ENCODE data around the gene ODAD2.
"Not testable (repeated sequence)": the region's sequence is repeated elsewhere in the genome, so short reads cannot be mapped to it uniquely, and the experiment has no call there.

Gene ODAD2, protein sequence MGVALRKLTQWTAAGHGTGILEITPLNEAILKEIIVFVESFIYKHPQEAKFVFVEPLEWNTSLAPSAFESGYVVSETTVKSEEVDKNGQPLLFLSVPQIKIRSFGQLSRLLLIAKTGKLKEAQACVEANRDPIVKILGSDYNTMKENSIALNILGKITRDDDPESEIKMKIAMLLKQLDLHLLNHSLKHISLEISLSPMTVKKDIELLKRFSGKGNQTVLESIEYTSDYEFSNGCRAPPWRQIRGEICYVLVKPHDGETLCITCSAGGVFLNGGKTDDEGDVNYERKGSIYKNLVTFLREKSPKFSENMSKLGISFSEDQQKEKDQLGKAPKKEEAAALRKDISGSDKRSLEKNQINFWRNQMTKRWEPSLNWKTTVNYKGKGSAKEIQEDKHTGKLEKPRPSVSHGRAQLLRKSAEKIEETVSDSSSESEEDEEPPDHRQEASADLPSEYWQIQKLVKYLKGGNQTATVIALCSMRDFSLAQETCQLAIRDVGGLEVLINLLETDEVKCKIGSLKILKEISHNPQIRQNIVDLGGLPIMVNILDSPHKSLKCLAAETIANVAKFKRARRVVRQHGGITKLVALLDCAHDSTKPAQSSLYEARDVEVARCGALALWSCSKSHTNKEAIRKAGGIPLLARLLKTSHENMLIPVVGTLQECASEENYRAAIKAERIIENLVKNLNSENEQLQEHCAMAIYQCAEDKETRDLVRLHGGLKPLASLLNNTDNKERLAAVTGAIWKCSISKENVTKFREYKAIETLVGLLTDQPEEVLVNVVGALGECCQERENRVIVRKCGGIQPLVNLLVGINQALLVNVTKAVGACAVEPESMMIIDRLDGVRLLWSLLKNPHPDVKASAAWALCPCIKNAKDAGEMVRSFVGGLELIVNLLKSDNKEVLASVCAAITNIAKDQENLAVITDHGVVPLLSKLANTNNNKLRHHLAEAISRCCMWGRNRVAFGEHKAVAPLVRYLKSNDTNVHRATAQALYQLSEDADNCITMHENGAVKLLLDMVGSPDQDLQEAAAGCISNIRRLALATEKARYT

DNA sequence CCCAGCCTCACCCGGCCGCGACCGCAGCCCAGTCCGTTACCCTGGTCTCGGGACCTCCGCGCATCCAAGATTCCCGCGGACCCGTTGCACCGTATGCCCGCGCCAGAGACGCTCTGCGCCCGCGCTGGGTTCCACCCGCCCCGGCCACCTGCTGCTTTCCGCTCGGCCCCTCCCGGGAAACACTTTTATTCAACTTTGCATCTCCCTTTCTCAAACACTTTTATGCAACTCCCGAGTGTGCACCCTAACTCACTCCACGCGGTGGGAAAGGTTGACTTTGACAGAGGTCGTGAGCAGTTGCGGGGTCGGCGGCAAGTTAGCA lies at the start of gene ODAD2:
ODAD2 (minus strand) TSS at position 126 of the 322 bp plus-strand sequence. CDS start 3,937 bp downstream, outside the sequence.
- no peak for DNase-seq (ENCODE audit: low read depth, low spot score)
- H3K27ac ChIP-seq, result no peak within 1 kb of the TSS

- no peak for DNase-seq (ENCODE audit: low read depth, low spot score)
- no peak overlapping the region for H3K27ac ChIP-seq
Observed at GRCh38 chr10:28047061-28047460, 48.2 kb upstream of the ODAD2 start.

DNA sequence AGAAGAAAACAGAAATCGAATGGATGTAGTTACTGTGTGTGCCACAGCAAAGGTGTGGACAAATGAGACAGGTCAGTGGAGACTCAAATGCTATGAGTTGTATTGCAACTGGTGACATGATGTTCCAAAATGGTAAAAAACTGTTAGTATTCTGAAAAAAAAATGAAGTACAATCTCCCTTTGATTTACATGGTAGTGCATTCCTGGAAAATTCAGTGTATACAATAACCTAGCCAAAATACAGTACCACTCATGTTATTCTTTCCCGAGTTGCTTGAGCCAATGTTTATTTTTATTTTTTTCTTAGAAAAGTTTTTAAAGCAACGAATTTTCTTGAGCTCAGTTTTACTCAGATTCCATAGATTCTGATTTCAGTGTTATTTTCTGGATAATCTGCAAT lies 47.7 kb upstream of the ODAD2 start:
- DNase-seq (ENCODE audit: low read depth, low spot score), result no peak
- H3K27ac ChIP-seq, result no peak overlapping the region

DNA sequence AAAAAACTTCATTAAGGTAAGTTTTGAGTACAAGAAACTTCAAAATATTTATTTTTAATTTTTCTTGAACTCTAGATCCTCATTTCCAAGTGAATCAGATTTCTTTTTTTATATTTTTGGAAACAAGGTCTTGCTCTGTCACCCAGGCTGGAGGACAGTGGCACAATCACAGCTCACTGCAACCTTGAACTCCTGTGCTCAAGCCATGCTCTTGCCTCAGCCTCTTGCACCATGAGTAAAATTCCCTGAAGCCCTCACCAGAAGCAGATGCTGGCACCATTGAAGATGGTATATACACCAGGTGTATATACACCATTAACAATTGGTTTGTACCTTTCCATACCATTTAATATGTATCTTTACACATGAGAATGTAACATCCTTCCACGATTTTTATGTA lies 45.1 kb upstream of the ODAD2 start:
- no peak overlapping the region for H3K27ac ChIP-seq
- no peak for DNase-seq (ENCODE audit: low read depth, low spot score)

GRCh38 chr10:28036587-28036986 lies 37.7 kb upstream of the ODAD2 start:
- DNase-seq (ENCODE audit: low read depth, low spot score), result no peak
- H3K27ac ChIP-seq, result no peak overlapping the region

DNA sequence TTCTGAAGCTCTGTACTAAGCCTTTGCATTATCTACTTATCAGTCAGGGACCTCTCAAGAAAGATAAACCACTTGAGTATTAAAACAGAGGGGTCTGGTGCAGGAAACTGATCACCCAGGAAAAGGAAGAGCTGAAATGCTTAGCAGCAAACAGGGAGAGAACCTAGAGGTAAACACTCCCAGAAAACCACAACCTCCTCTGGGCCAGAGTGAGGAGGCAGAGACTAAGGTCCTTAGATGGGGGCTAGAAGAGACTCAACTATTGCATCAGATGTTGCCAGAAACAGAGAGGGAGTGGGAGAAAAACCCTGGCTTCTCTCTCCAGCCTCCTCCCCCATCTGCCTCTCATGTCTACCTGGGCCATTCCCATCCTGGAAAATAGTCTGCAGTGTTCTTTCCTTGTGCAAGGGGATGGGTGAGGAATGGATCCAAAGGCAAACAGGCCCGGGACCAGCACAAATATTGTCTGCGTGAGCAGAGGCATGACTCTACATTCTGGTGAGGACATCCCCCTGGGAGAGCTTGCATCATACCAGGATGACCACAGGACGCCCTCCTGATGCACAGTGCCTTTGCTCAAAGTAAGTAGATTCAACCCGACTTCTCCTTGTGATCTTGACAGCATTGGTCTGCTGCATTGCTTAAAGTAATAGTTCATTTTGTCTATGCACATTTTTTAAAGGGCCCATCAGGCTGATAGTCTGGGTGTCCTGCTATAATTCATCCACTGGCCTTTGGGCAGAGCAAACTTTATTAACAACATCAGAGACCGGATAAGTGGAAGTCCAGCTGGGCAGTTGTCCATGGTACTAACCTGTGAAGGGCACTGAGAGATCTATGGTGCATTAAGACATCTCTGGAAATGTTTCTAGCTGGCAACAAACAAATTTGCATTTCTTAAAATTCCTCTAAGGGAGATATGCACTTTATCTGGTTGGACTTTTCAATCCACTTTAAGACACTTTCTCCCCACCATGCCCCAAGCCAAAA lies 22.4 kb upstream of the ODAD2 start:
- no peak for DNase-seq (ENCODE audit: low read depth, low spot score)
- no peak overlapping the region for H3K27ac ChIP-seq

- H3K27ac ChIP-seq, result no peak overlapping the region
- no peak for DNase-seq (ENCODE audit: low read depth, low spot score)
Observed at GRCh38 chr10:28020080-28020860, 21.4 kb upstream of the ODAD2 start.

- DNase-seq (ENCODE audit: low read depth, low spot score), result no peak
- H3K27ac ChIP-seq, result no peak overlapping the region
Observed at GRCh38 chr10:28014651-28015050, 15.8 kb upstream of the ODAD2 start.

DNA sequence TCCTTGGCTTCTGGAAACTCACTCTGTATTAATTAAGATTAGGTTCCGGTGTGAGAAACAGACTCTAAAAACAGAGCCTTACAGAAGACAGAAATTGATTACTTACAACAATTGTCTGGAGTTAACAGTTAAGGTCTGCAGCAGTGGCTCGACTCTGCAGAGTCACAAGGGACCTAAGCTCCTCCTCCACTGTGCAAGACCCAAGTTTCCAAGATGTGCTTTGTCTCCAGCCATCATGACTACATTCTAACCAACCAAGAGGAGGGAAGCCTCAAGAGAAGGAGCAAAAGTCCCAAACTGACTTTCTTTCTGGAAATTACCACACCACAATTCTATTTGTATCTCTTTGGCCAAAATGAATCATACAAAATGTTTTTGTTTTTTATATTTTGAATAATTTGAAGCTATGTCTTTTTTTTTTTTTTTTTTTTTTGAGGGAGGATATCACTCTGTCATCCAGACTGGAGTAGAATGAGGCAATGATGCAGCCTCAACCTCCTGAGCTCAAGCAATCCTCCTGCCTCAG lies 14.2 kb upstream of the ODAD2 start:
- no peak for DNase-seq (ENCODE audit: low read depth, low spot score)
- no peak overlapping the region for H3K27ac ChIP-seq

GRCh38 chr10:28010821-28011220 lies 11.9 kb upstream of the ODAD2 start:
- no peak for DNase-seq (ENCODE audit: low read depth, low spot score)
- H3K27ac ChIP-seq, result no peak overlapping the region

DNA sequence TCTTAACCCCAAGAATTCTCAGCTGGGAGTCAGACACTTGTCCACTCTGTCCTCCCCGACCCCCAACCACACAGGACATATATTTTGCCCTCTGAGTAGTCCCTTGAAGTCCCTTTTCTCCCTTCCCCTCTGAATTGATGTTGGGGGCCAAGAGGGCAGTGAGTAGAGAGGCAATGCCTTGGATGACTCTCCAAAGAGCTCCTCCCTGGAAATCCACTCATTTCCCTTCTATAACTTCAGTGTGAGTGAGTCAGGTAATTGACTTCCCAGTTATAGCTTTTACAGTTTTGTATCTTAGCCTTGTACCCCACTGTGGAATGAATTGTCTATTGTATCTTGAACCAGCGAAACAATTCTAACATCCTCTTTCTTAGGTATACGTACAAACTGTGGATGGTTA lies 9.2 kb upstream of the ODAD2 start:
- H3K27ac ChIP-seq, result no peak overlapping the region
- no peak for DNase-seq (ENCODE audit: low read depth, low spot score)

GRCh38 chr10:28001353-28001752 lies 2.5 kb upstream of the ODAD2 start:
- DNase-seq (ENCODE audit: low read depth, low spot score), result no peak
- H3K27ac ChIP-seq, result no peak overlapping the region

DNA sequence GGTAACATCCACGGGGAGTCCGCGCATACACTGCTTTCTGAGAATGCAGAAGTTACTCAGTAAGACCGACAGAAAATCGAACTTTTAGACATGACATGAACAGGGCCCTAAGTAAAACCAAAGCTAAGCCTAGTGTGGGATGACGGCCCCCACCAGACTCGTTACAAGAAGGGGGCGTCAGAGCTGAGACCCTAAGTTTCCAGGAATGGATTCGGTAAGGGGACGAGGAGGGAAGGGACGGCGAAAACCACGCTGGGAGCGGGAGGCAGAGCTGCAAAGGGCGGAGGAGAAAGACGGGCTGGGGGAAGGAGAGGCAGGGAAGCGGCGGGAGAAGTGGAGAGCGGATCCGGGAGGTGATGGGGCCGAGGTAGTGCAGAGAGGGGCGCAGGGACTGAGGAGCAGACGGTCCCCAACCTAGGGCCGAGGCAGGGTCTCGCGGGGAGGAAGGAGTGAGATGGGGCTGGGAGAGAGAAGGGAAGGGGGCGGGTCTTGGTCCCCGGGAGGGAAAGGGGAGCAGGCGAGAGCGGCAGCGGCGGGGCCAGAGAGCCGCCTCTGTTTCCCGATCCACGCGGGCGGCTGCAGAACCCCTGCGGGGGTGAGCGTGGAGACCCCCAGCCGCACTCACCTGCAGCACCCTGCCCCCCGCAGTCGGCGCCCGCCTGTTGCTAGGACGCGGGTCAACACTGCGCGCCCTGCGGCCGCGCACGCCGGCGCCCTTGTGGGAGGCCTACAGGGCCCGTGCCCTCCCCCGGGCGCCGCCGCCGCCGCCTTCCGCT lies 513 bp downstream of the ODAD2 start:
- no peak for DNase-seq (ENCODE audit: low read depth, low spot score)
- H3K27ac ChIP-seq, result no peak overlapping the region

DNA sequence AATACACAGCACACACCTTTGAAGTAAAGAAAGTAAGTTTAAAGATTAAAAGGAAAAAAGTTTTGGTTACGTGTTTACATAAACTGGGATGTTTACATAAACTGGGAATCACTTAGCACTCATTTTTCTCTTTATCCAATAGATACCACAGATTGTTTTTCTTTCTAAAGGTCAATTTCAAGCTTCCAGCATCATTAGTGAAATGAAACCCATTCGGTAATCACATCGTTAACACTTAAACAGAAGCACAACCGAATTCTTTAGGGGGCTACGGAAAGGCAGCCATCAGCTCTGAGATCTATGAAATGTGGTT lies 1.1 kb downstream of the ODAD2 start:
- H3K27ac ChIP-seq, result no peak overlapping the region
- no peak for DNase-seq (ENCODE audit: low read depth, low spot score)

DNA sequence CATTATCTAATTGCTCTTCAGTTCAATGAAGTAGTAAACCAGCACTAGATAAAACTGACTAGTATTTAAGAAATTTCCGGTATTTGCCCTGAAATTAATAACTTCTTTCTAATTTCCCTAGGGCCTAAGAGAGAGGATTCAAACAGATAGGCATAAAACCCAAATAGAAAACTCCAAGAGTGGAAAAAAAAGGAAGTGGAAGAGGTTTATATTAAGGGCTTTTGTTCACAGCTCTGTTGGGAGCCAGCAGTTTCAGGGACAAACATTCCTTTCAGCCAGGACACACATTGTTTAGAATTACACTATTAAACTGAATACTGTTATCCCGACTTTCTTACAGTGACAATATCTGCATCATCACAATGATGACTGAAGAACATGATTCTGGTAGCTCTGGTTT lies 3.6 kb downstream of the ODAD2 start:
- no peak overlapping the region for H3K27ac ChIP-seq
- DNase-seq (ENCODE audit: low read depth, low spot score), result no peak

- not testable (repeated sequence) for DNase-seq (ENCODE audit: low read depth, low spot score)
Observed at GRCh38 chr10:27989357-27989756, 9.5 kb downstream of the ODAD2 start.

GRCh38 chr10:27986821-27987220 lies 12.1 kb downstream of the ODAD2 start:
- no peak overlapping the region for H3K27ac ChIP-seq
- no peak for DNase-seq (ENCODE audit: low read depth, low spot score)

More at GRCh38 chr10:27989357-27989756, 9.5 kb downstream of the ODAD2 start:
- H3K27ac ChIP-seq, result not testable (repeated sequence)

DNA sequence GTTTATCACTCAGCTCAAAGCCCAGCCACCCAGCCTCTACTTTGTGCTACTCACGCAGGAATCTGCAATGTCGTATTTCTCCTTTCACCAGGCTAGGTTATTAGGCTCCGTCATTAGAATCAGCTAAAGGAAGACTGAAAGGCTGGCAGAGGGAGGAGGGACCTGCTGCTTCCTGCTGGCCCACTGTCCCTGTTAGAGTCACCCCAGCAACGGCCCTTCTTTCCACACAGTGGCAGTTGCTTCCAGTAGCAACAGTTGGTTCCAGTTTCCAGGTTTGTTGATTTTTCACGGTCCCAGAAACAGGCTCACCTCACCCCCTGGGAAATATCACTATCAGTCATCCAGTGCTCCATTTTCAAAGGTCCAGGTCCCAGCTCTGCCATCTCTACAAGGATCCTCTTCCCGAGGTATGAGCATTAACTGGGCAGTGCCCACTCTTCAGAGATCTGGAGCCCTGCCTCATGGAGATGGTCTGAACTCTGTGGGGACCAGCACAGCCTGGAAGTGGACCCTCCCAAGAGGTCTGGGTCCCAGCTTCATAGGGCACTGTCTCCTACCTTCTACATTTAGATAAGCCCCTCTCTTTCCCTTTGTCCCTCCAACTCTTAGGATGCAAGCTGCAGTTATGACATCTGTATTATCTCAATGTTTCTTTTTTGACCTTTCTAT lies 15.9 kb downstream of the ODAD2 start:
- no peak overlapping the region for H3K27ac ChIP-seq
- DNase-seq (ENCODE audit: low read depth, low spot score), result no peak

All from epithelial cell of prostate (primary cell).